Amniotic stem cell (primary cell): Measurements from ENCODE around the gene HSPA5.
"Not testable (repeated sequence)": the region's sequence is repeated elsewhere in the genome, so short reads cannot be mapped to it uniquely, and the experiment has no call there.

Experiments
- DNase-seq: peaks from one replicate; lab custom pipeline; 2025; lab: John Stamatoyannopoulos, UW

The HSPA5 gene

GRCh38 chr9:125241863-125242739, 958 bp upstream of the HSPA5 start:
- DNase-seq = no peak

GRCh38 chr9:125240649-125240999, 519 bp downstream of the HSPA5 start:
- no peak for DNase-seq

GRCh38 chr9:125239631-125240597, 1.2 kb downstream of the HSPA5 start:
- DNase-seq = no peak

- DNase-seq = no peak
These were observed 2.2 kb downstream of the HSPA5 start for GRCh38 chr9:125238915-125239446.

GRCh38 chr9:125238127-125238914, 2.8 kb downstream of the HSPA5 start:
- DNase-seq = no peak

- DNase-seq = not testable (repeated sequence)
These were observed 4.5 kb downstream of the HSPA5 start for GRCh38 chr9:125236520-125237159.

GRCh38 chr9:125235804-125236519, 5.2 kb downstream of the HSPA5 start:
- DNase-seq = no peak

- DNase-seq = not testable (repeated sequence)
These were observed 7.0 kb downstream of the HSPA5 start for GRCh38 chr9:125234099-125234498.

- peak; percentile 95 for DNase-seq
These were observed 7.5 kb downstream of the HSPA5 start for GRCh38 chr9:125233678-125234077.

GRCh38 chr9:125227761-125228160, 13.4 kb downstream of the HSPA5 start:
- no peak for DNase-seq

- not testable (repeated sequence) for DNase-seq
These were observed 16.3 kb downstream of the HSPA5 start for GRCh38 chr9:125224858-125225257.

- no peak for DNase-seq
These were observed 22.5 kb downstream of the HSPA5 start for GRCh38 chr9:125218621-125219020.

- DNase-seq = no peak
These were observed 27.0 kb downstream of the HSPA5 start for GRCh38 chr9:125214186-125214585.

- DNase-seq = no peak
These were observed 36.7 kb downstream of the HSPA5 start for GRCh38 chr9:125204477-125204876.

- DNase-seq = no peak
These were observed 38.1 kb downstream of the HSPA5 start for GRCh38 chr9:125202846-125203618.

- DNase-seq = peak; percentile 85
These were observed 40.7 kb downstream of the HSPA5 start, which contains the start of gene RABEPK for GRCh38 chr9:125200216-125201047. TSS of gene RABEPK (plus strand) at chr9:125200542. CDS start at chr9:125203014, 2,472 bp downstream.

- DNase-seq = not testable (repeated sequence)
These were observed 45.6 kb downstream of the HSPA5 start for GRCh38 chr9:125195591-125195990.

GRCh38 chr9:125194466-125194865, 46.7 kb downstream of the HSPA5 start:
- DNase-seq = not testable (repeated sequence)

GRCh38 chr9:125190361-125190801, 50.8 kb downstream of the HSPA5 start:
- DNase-seq = no peak
